K562 (cell line): ENCODE data around the gene WBP1. TPM values are rescaled to one million over a fixed set of nuclear protein-coding genes. Genes with fewer than 3 reads are reported as not detected.

Experiments
- BCLAF1 ChIP-seq, 2 experiments: fragments of 450-650 bp in 1 of 2; IDR thresholded peaks; 2 replicates each; pipeline ENCODE4 v1.6.1; 2011 to 2017; ENCODE audit warnings: low read depth in 2 of 2, antibody characterized with exemption in 1 of 2, borderline replicate concordance in 1 of 2, low read length in 1 of 2, mild to moderate bottlenecking in 1 of 2, mixed read lengths in 1 of 2; ENCODE audit not compliant: control insufficient read depth in 1 of 2
- ETS2 ChIP-seq: IDR thresholded peaks from 2 replicates; pipeline ENCODE4 v1.6.1; 2016; ENCODE audit warnings: borderline replicate concordance, missing genetic modification characterization, mild to moderate bottlenecking, moderate library complexity, missing compliant biosample characterization; ENCODE audit not compliant: poor library complexity, severe bottlenecking
- EZH2 ChIP-seq: IDR thresholded peaks from 2 replicates; pipeline ENCODE4 v1.6.1; 2012; ENCODE audit warnings: low read depth, mild to moderate bottlenecking, inconsistent platforms, low read length, borderline replicate concordance
- HOXB6 ChIP-seq: fragments of 250-450 bp; sonication (Bioruptor Pico); IDR thresholded peaks from 2 replicates; pipeline ENCODE4 v1.5.1; 2022; ENCODE audit warnings: mild to moderate bottlenecking, borderline replicate concordance
- HSF4 ChIP-seq: fragments of 250-450 bp; sonication (Bioruptor Pico); IDR thresholded peaks from 2 replicates; pipeline ENCODE4 v2.1.2; 2022; ENCODE audit warnings: mild to moderate bottlenecking, moderate library complexity, borderline replicate concordance
- IRF2 ChIP-seq: sonication (generic); formaldehyde crosslinking; IDR thresholded peaks from 2 replicates; pipeline ENCODE4 v1.8.1; 2022; ENCODE audit warnings: mild to moderate bottlenecking, missing genetic modification reagents
- JUN ChIP-seq, 2 experiments: sonication (generic) in 1 of 2; formaldehyde crosslinking in 1 of 2; IDR thresholded peaks; 2 replicates each; pipeline versions ENCODE4 v1.6.1 to v1.8.0; 2012 to 2022; ENCODE audit warnings: borderline replicate concordance in 2 of 2, mild to moderate bottlenecking in 2 of 2, improper control_type of control experiment in 1 of 2, low read depth in 1 of 2, low read length in 1 of 2, missing genetic modification reagents in 1 of 2
- NCOA2 ChIP-seq, 2 experiments: fragments of 450-650 bp; IDR thresholded peaks; 2 replicates each; pipeline ENCODE4 v1.6.1; 2018; ENCODE audit warnings: mild to moderate bottlenecking in 2 of 2, moderate library complexity in 1 of 2; ENCODE audit not compliant: partially characterized antibody in 2 of 2
- NFYB ChIP-seq: IDR thresholded peaks from 2 replicates; pipeline ENCODE4 v1.6.1; 2011; ENCODE audit warnings: mild to moderate bottlenecking, moderate library complexity; ENCODE audit not compliant: insufficient read length; ENCODE audit errors: extremely low read depth
- SFPQ ChIP-seq: fragments of 200-400 bp; formaldehyde crosslinking; IDR thresholded peaks from 2 replicates; pipeline ENCODE4 v1.6.1; 2017; ENCODE audit warnings: mild to moderate bottlenecking, low read depth, low read length, moderate library complexity
- U2AF2 ChIP-seq: fragments of 200-400 bp; formaldehyde crosslinking; optimal IDR thresholded peaks from 2 replicates; pipeline ENCODE3; 2017; ENCODE audit warnings: low read depth, mild to moderate bottlenecking, low read length
- XRCC4 ChIP-seq: IDR thresholded peaks from one replicate; pipeline ENCODE4 v1.6.1; 2011; ENCODE audit not compliant: insufficient read depth, insufficient read length; ENCODE audit errors: extremely low read depth
- polyA plus RNA-seq, 8 experiments: library from polyadenylated mRNA; depleted of rRNA in 4 of 8; stranded (reverse) in 5 of 8; unstranded in 3 of 8; fragments of >200 nt; fragmentation: Nextera tagmentation in 2 of 8; fragmentation: Illumina TruSeq in 1 of 8; extraction: Ambion mirVana in 2 of 8; extraction: Trizol in 1 of 8; gene quantifications; 2 replicates each; pipeline versions ENCODE4 v1.2.1 to v1.2.3, GENCODE V29; 2011 to 2014; ENCODE audit warnings: inconsistent platforms in 1 of 8, missing spikeins in 1 of 8
- total RNA-seq, 7 experiments: library from RNA; depleted of rRNA in 6 of 7; stranded (reverse); fragments of >200 nt in 6 of 7; fragmentation: Illumina TruSeq in 2 of 7; extraction: Trizol in 2 of 7; gene quantifications; 2 replicates each; pipeline versions ENCODE4 v1.2.1 to v1.2.3, GENCODE V29; 2011 to 2021; ENCODE audit warnings: low replicate concordance in 1 of 7

WBP1 gene
- total and polyA plus RNA-seq, 9 of the 15 experiments (the other 6 are each of a cell fraction or from before 2014, with no cell fraction given) = 1.9 to 27.7 (median 14.2) TPM

GRCh38 chr2:74454654-74455511 is 3.4 kb upstream of the WBP1 start, which contains the start of gene INO80B (continued):
- TF ChIP-seq NFYB (no peak), HSF4 (no peak), JUN (IDR thresholded peaks at IDR 0.05; ENCODE audit: borderline replicate concordance, low read depth, low read length) (peak; percentile 74; the same call in 1 of the 2 replicates), JUN (CRISPR knock-in tag; IDR thresholded peaks at IDR 0.05; ENCODE audit: borderline replicate concordance) (no peak), HOXB6 (CRISPR knock-in tag) (no peak), ETS2 (tag) (no peak), SFPQ (no peak), U2AF2 (no peak), XRCC4 (no peak), BCLAF1 (IDR thresholded peaks at IDR 0.05; ENCODE audit: borderline replicate concordance in 1 of 2, control insufficient read depth in 1 of 2, low read depth in 2 of 2, low read length in 1 of 2) (peak in 1 of 2 experiments; percentile 98; a peak in 2 of 4 replicates), EZH2 (no peak), IRF2 (CRISPR knock-in tag) (no peak), NCOA2 (IDR thresholded peaks at IDR 0.05; ENCODE audit: partially characterized antibody in 2 of 2) (peak in 1 of 2 experiments; percentile 96)
